NB4 (cell line): ENCODE measurements around the gene SRGAP3.

ENCODE experiments used
- CTCF ChIP-seq: IDR thresholded peaks from one replicate; pipeline ENCODE4 v1.5.1; 2012; ENCODE audit warnings: low read depth, low read length
- MAX ChIP-seq: IDR thresholded peaks from 2 replicates; pipeline ENCODE4 v1.6.1; 2011; ENCODE audit warnings: low read depth, low read length
- MYC ChIP-seq: IDR thresholded peaks from 2 replicates; pipeline ENCODE4 v1.6.1; 2011; ENCODE audit warnings: low read depth, low read length
- POLR2A ChIP-seq: IDR thresholded peaks from 2 replicates; pipeline ENCODE4 v1.6.1; 2011; ENCODE audit warnings: mild to moderate bottlenecking; ENCODE audit not compliant: insufficient read length; ENCODE audit errors: extremely low read depth

- TF ChIP-seq POLR2A (no peak), CTCF (no peak), MYC (no peak), MAX (no peak)
Measured at GRCh38 chr3:9019259-9019961, 230.0 kb downstream of the SRGAP3 start.
